IMR-90 (cell line): ENCODE results near the gene FERMT2. TPM values are rescaled to one million over a fixed set of nuclear protein-coding genes. Genes with fewer than 3 reads are reported as not detected.

Experiments
- ATAC-seq: fragments of 200-7000 bp; cut with Tn5 transposase; 2 replicates; pipeline ENCODE4 v1.9.1; 2020; ENCODE audit warnings: low read depth, mild to moderate bottlenecking, moderate library complexity
- BruUV-seq: library from RNA; stranded (reverse); fragments of 400-500 nt; replicated peaks from 2 replicates; lab custom pipeline; 2021; lab: Mats Ljungman, UMichigan
- CTCF ChIA-PET: fragments of 300-600 bp; formaldehyde crosslinking; extraction: SDS; loops from one replicate; lab custom pipeline; 2021; ENCODE audit warnings: antibody characterized with exemption; lab: Yijun Ruan, JAX
- POLR2A ChIA-PET: fragments of 300-600 bp; sonication (Branson Sonifier 250); formaldehyde crosslinking; loops from one replicate; lab custom pipeline; 2022; ENCODE audit warnings: antibody characterized with exemption; ENCODE audit not compliant: unreplicated experiment; lab: Charles Lee
- DNase-seq: peaks from one replicate; pipeline ENCODE4 v3.0.0; 2013
- H2AFZ ChIP-seq: replicated peaks from 2 replicates; pipeline ENCODE3; 2013; ENCODE audit warnings: low read length, mild to moderate bottlenecking; ENCODE audit not compliant: poor library complexity
- H2AK5ac ChIP-seq: 2 replicates; pipeline ENCODE4 v1.6.1; 2013; ENCODE audit warnings: low read depth, low read length, inconsistent platforms
- H2AK9ac ChIP-seq: replicated peaks from 2 replicates; pipeline ENCODE3; 2013; ENCODE audit warnings: mild to moderate bottlenecking, low read depth, low read length, moderate library complexity; ENCODE audit not compliant: poor library complexity
- H2BK120ac ChIP-seq: 2 replicates; pipeline ENCODE4 v1.6.1; 2013; ENCODE audit warnings: low read depth, low read length, inconsistent platforms
- H2BK15ac ChIP-seq: 3 replicates; pipeline ENCODE4 v1.6.1; 2013; ENCODE audit warnings: low read depth, low read length, inconsistent platforms
- H2BK20ac ChIP-seq: 2 replicates; pipeline ENCODE4 v1.6.1; 2013; ENCODE audit warnings: low read depth, mild to moderate bottlenecking, inconsistent platforms, low read length, moderate library complexity
- H2BK5ac ChIP-seq: 2 replicates; pipeline ENCODE4 v1.6.1; 2013; ENCODE audit warnings: mild to moderate bottlenecking, low read depth, low read length, inconsistent platforms; ENCODE audit not compliant: poor library complexity, severe bottlenecking
- H3K14ac ChIP-seq: replicated peaks from 2 replicates; pipeline ENCODE4 v1.6.1; 2013; ENCODE audit warnings: low read depth, low read length, inconsistent platforms
- H3K18ac ChIP-seq: 2 replicates; pipeline ENCODE4 v1.6.1; 2013; ENCODE audit warnings: low read depth, low read length, control low read depth
- H3K23ac ChIP-seq: 2 replicates; pipeline ENCODE4 v1.6.1; 2013; ENCODE audit warnings: low read depth, low read length, inconsistent platforms
- H3K27ac ChIP-seq: 2 replicates; pipeline ENCODE4 v1.5.1; 2013; ENCODE audit warnings: mild to moderate bottlenecking, control low read depth, low read length; ENCODE audit not compliant: insufficient read depth
- H3K27me3 ChIP-seq: 2 replicates; pipeline ENCODE4 v1.6.1; 2013; ENCODE audit warnings: low read length; ENCODE audit not compliant: control insufficient read depth, insufficient read depth
- H3K36me3 ChIP-seq: 2 replicates; pipeline ENCODE4 v1.6.1; 2013; ENCODE audit warnings: low read length, mixed read lengths; ENCODE audit not compliant: control insufficient read depth, insufficient read depth
- H3K4ac ChIP-seq: 2 replicates; pipeline ENCODE4 v1.6.1; 2013; ENCODE audit warnings: low read depth, low read length, inconsistent platforms
- H3K4me1 ChIP-seq: 2 replicates; pipeline ENCODE4 v1.6.1; 2013; ENCODE audit warnings: low read length, mixed read lengths; ENCODE audit not compliant: control insufficient read depth, insufficient read depth
- H3K4me2 ChIP-seq: 2 replicates; pipeline ENCODE4 v1.6.1; 2013; ENCODE audit warnings: low read depth, mild to moderate bottlenecking, control low read depth, low read length, moderate library complexity
- H3K4me3 ChIP-seq: 2 replicates; pipeline ENCODE4 v1.5.1; 2013; ENCODE audit warnings: low read depth, mild to moderate bottlenecking, control low read depth, low read length, moderate library complexity; ENCODE audit not compliant: insufficient read depth
- H3K56ac ChIP-seq: 2 replicates; pipeline ENCODE4 v1.6.1; 2013; ENCODE audit warnings: low read length, inconsistent platforms; ENCODE audit not compliant: insufficient read depth; ENCODE audit errors: extremely low read depth
- H3K79me1 ChIP-seq, 2 experiments: 2 replicates each; pipeline ENCODE4 v1.6.1; 2013; ENCODE audit warnings: low read length in 2 of 2, inconsistent platforms in 1 of 2, low read depth in 1 of 2
- H3K9ac ChIP-seq: 2 replicates; pipeline ENCODE4 v1.6.1; 2013; ENCODE audit warnings: low read depth, low read length, control low read depth
- H3K9me1 ChIP-seq: 2 replicates; pipeline ENCODE4 v1.6.1; 2013; ENCODE audit warnings: low read length, inconsistent platforms; ENCODE audit not compliant: insufficient read depth
- H3K9me3 ChIP-seq: 2 replicates; pipeline ENCODE4 v1.6.1; 2013; ENCODE audit warnings: low read length; ENCODE audit not compliant: control insufficient read depth, insufficient read depth
- H4K20me1 ChIP-seq: 2 replicates; pipeline ENCODE4 v1.6.1; 2013; ENCODE audit warnings: low read length, inconsistent platforms; ENCODE audit not compliant: insufficient read depth
- H4K5ac ChIP-seq: 2 replicates; pipeline ENCODE4 v1.6.1; 2013; ENCODE audit warnings: mild to moderate bottlenecking, low read depth, low read length, control low read depth
- H4K8ac ChIP-seq, 2 experiments: 2 replicates each; pipeline ENCODE4 v1.6.1; 2013; ENCODE audit warnings: low read depth in 2 of 2, low read length in 2 of 2, control low read depth in 1 of 2, inconsistent platforms in 1 of 2
- H4K91ac ChIP-seq: 2 replicates; pipeline ENCODE4 v1.6.1; 2013; ENCODE audit warnings: low read depth, low read length, inconsistent platforms; ENCODE audit not compliant: insufficient read depth
- BHLHE40 ChIP-seq: fragments of 150-350 bp; IDR thresholded peaks from 2 replicates; pipeline ENCODE4 v1.6.1; 2016; ENCODE audit warnings: mild to moderate bottlenecking, low read depth, low read length
- CEBPB ChIP-seq: IDR thresholded peaks from 2 replicates; pipeline ENCODE4 v1.6.1; 2012; ENCODE audit warnings: low read depth, low read length, improper control_type of control experiment
- CTCF ChIP-seq: conservative IDR thresholded peaks from 2 replicates; pipeline ENCODE4 v1.5.1; 2012; ENCODE audit warnings: mild to moderate bottlenecking, low read depth, low read length, improper control_type of control experiment
- ELK1 ChIP-seq: fragments of 150-350 bp; IDR thresholded peaks from 2 replicates; pipeline ENCODE4 v1.6.1; 2016; ENCODE audit warnings: low read depth, mild to moderate bottlenecking, low read length, moderate library complexity, borderline replicate concordance
- MAFK ChIP-seq: IDR thresholded peaks from 2 replicates; pipeline ENCODE4 v1.6.1; 2012; ENCODE audit warnings: low read depth, low read length, improper control_type of control experiment
- POLR2A ChIP-seq: IDR thresholded peaks from 2 replicates; pipeline ENCODE4 v1.6.1; 2012; ENCODE audit warnings: mild to moderate bottlenecking, low read depth, low read length
- RAD21 ChIP-seq: IDR thresholded peaks from 2 replicates; pipeline ENCODE4 v1.6.1; 2012; ENCODE audit warnings: low read length, improper control_type of control experiment
- USF2 ChIP-seq: fragments of 150-350 bp; IDR thresholded peaks from 2 replicates; pipeline ENCODE4 v1.6.1; 2017; ENCODE audit warnings: mild to moderate bottlenecking, antibody characterized with exemption, low read length, low read depth
- dilution Hi-C: fragments of 300-500 bp; cut with HindIII; formaldehyde crosslinking; loops from one replicate; pipeline ENCODE4 v1.14.3; 2018; ENCODE audit warnings: low sequenced_read_pairs; ENCODE audit not compliant: unreplicated experiment
- in situ Hi-C: fragments of 300-500 bp; cut with MboI; formaldehyde crosslinking; loops from 3 replicates; pipeline ENCODE4 v1.14.3; 2019; ENCODE audit warnings: low sequenced_read_pairs, inconsistent platforms, mixed read lengths
- intact Hi-C: fragments of 100-400 bp; cut with micrococcal nuclease; formaldehyde crosslinking; loops from 2 replicates; pipeline ENCODE4 v1.10.0; 2022
- polyA plus RNA-seq, 3 experiments: library from polyadenylated mRNA; depleted of rRNA; stranded (reverse); fragments of >200 nt; gene quantifications; 2 replicates each; pipeline ENCODE4 v1.2.3, GENCODE V29; 2012; ENCODE audit warnings: low replicate concordance in 1 of 3
- total RNA-seq: library from RNA; depleted of rRNA; stranded (reverse); fragments of >200 nt; gene quantifications from 2 replicates; pipeline ENCODE4 v1.2.3, GENCODE V29; 2012

The FERMT2 gene
- total and polyA plus RNA-seq, 2 of the 4 experiments (the other 2 are of a cell fraction): 131 to 217 TPM

GRCh38 chr14:52918486-52918885 is 32.4 kb downstream of the FERMT2 start:
- no peak overlapping the region for H2AK9ac ChIP-seq
- H3K27me3 ChIP-seq: no peaks in the 10 kb centered on the region
- in situ Hi-C loops (no loop called here), intact Hi-C loops (no loop called here), dilution Hi-C loops (no loop called here)
- H3K9ac ChIP-seq: no peak overlapping the region
- H3K23ac ChIP-seq: no peak overlapping the region
- no TSS peak for BruUV-seq
- H3K27ac ChIP-seq: no peak overlapping the region
- ChIA-PET CTCF (no interaction called here), POLR2A (no interaction called here)
- peaks cover 4 to 55% of the 10 kb centered on the region in 2 experiments; a peak in 3 of 4 replicates for H3K79me1 ChIP-seq
- H3K4me1 ChIP-seq: peaks cover 20% of the 10 kb centered on the region
- no peak overlapping the region for H3K4me2 ChIP-seq
- H4K91ac ChIP-seq: no peak overlapping the region
- no peak overlapping the region for H2BK20ac ChIP-seq
- H3K9me1 ChIP-seq: peaks cover 26% of the 10 kb centered on the region
- H3K4me3 ChIP-seq: no peak overlapping the region
- no peak overlapping the region for H3K18ac ChIP-seq
- H2BK120ac ChIP-seq: no peak overlapping the region
- no peak overlapping the region for H3K14ac ChIP-seq
- no peak overlapping the region for H3K56ac ChIP-seq
- no peak overlapping the region for H2AK5ac ChIP-seq
- ATAC-seq: peak; percentile 27
- TF ChIP-seq BHLHE40 (no peak), CTCF (no peak), USF2 (no peak), POLR2A (no peak), ELK1 (no peak), RAD21 (no peak), CEBPB (peak; percentile 74), MAFK (peak; percentile 16; the same call in 1 of the 2 replicates)
- H2BK5ac ChIP-seq: peak overlapping the region; percentile 50
- H4K5ac ChIP-seq: no peak overlapping the region
- peaks cover 89% of the 10 kb centered on the region for H4K20me1 ChIP-seq
- no peak overlapping the region for H3K4ac ChIP-seq
- H4K8ac ChIP-seq: no peak overlapping the region
- peaks cover 20% of the 10 kb centered on the region for H3K36me3 ChIP-seq
- H3K9me3 ChIP-seq: no peaks in the 10 kb centered on the region
- DNase-seq: peak; percentile 81
- H2BK15ac ChIP-seq: no peak overlapping the region
- H2AFZ ChIP-seq: no peak overlapping the region
